ENCODE data around the gene RAB14. TPM values are rescaled to one million over a fixed set of nuclear protein-coding genes. Genes with fewer than 3 reads are reported as not detected.

RAB14 gene
- 38.3 and 50.4 TPM in 2 replicates for total RNA-seq

DNA sequence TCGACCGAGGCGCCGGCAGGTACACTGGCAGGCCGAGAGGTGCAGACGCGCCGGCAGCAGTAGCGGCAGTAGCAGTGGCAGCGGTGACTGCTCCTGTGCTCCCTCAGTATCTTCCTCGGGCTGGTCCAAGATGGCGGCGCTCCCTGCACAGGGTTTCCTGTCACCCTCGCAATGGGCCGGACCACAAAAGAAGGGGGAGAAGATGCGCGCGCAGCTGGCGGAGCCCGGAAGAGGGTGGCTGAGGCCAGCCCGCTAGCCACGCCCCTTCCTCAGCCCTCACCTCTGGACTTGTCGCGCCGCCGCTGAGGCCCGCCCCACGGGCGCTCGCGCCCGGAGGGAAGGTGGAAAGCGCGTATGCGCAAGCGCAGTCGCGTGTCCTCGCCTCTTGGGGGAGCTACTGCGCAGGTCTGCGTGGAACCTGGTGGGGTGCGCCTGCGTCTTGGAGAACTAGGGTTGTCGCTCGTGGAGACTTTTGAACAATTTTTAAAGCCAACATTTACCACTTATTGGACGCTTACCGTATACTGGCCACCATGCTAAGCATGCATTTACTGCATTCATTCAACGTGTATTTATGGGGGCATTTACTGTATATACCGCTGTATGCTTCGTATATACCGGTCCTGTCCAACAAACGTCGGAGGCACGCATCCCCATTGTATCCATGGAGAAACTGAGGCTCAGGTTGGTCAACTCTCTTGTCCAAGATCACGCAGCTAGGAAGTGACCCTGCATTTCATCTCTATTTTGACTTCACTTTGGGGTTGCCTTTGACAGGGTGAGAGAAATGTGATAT, at the start of gene RAB14:
Gene RAB14 (minus strand): TSS at position 132 of the 796 bp plus-strand sequence. CDS start 8,457 bp downstream, outside the sequence.

Other genes starting within 250 kb of the RAB14 start
- 5.1 and 5.3 TPM in 2 replicates for gene C5, start 151.6 kb downstream of the RAB14 start, total RNA-seq
- gene CNTRL, start 126.9 kb downstream of the RAB14 start, total RNA-seq = 2.7 and 2.9 TPM in 2 replicates
- gene GSN, start 66.3 kb upstream of the RAB14 start, total RNA-seq = 602 and 638 TPM in 2 replicates
- gene STOM, start 168.4 kb upstream of the RAB14 start, total RNA-seq = 98.0 and 128 TPM in 2 replicates

Data from smooth muscle cell of the pulmonary artery (primary cell).